K562 (cell line): ENCODE measurements around the gene HMGN2. TPM values are rescaled to one million over a fixed set of nuclear protein-coding genes. Genes with fewer than 3 reads are reported as not detected.
A peak's percentile ranks its signal among the peaks of the same experiment; 100 is the strongest.

Experiments
- BRF2 ChIP-seq: IDR thresholded peaks from 3 replicates; pipeline ENCODE4 v1.6.1; 2011; ENCODE audit warnings: borderline replicate concordance, mild to moderate bottlenecking; ENCODE audit not compliant: insufficient read length, insufficient read depth
- CBFA2T3 ChIP-seq: fragments of 450-650 bp; IDR thresholded peaks from 2 replicates; pipeline ENCODE4 v1.6.1; 2017
- ETS1 ChIP-seq: conservative IDR thresholded peaks from 2 replicates; pipeline ENCODE4 v1.6.1; 2011; ENCODE audit warnings: low read depth, mild to moderate bottlenecking, low read length; ENCODE audit not compliant: control insufficient read depth
- MGA ChIP-seq: fragments of 450-650 bp; IDR thresholded peaks from 2 replicates; pipeline ENCODE4 v1.6.1; 2016; ENCODE audit warnings: mild to moderate bottlenecking, moderate library complexity
- NR0B1 ChIP-seq: fragments of 450-650 bp; IDR thresholded peaks from one replicate; pipeline ENCODE4 v1.6.1; 2018; ENCODE audit warnings: mild to moderate bottlenecking, moderate library complexity; ENCODE audit not compliant: partially characterized antibody
- PHF21A ChIP-seq: fragments of 450-650 bp; IDR thresholded peaks from 2 replicates; pipeline ENCODE4 v1.6.1; 2017; ENCODE audit warnings: low read depth, borderline replicate concordance
- TCF3 ChIP-seq: sonication (generic); formaldehyde crosslinking; IDR thresholded peaks from 2 replicates; pipeline ENCODE4 v1.4.0; 2020; ENCODE audit warnings: mild to moderate bottlenecking, missing genetic modification reagents
- ZNF398 ChIP-seq: fragments of 250-450 bp; sonication (Bioruptor Pico); IDR thresholded peaks from 2 replicates; pipeline ENCODE4 v1.8.0; 2021; ENCODE audit warnings: moderate library complexity, mild to moderate bottlenecking, inconsistent platforms
- polyA plus RNA-seq, 8 experiments: library from polyadenylated mRNA; depleted of rRNA in 4 of 8; stranded (reverse) in 5 of 8; unstranded in 3 of 8; fragments of >200 nt; fragmentation: Nextera tagmentation in 2 of 8; fragmentation: Illumina TruSeq in 1 of 8; extraction: Ambion mirVana in 2 of 8; extraction: Trizol in 1 of 8; gene quantifications; 2 replicates each; pipeline versions ENCODE4 v1.2.1 to v1.2.3, GENCODE V29; 2011 to 2014; ENCODE audit warnings: inconsistent platforms in 1 of 8, missing spikeins in 1 of 8
- total RNA-seq, 7 experiments: library from RNA; depleted of rRNA in 6 of 7; stranded (reverse); fragments of >200 nt in 6 of 7; fragmentation: Illumina TruSeq in 2 of 7; extraction: Trizol in 2 of 7; gene quantifications; 2 replicates each; pipeline versions ENCODE4 v1.2.1 to v1.2.3, GENCODE V29; 2011 to 2021; ENCODE audit warnings: low replicate concordance in 1 of 7

Gene HMGN2
- total and polyA plus RNA-seq, 9 of the 15 experiments (the other 6 are each of a cell fraction or from before 2014, with no cell fraction given), result 370 to 1,354 (median 965) TPM

- TF ChIP-seq NR0B1 (no peak), ZNF398 (no peak), PHF21A (no peak), ETS1 (0 out of 2 replicates have a peak, but pooled peaks have one; percentile 24), BRF2 (no peak), CBFA2T3 (no peak), TCF3 (CRISPR knock-in tag) (peak; percentile 16; the same call in 1 of the 2 replicates), MGA (peak; percentile 84)
These were observed 531 bp upstream of the HMGN2 start (continued) for GRCh38 chr1:26471498-26472319.
